K562 (cell line): ENCODE results near the gene SNX25. TPM values are rescaled to one million over a fixed set of nuclear protein-coding genes. Genes with fewer than 3 reads are reported as not detected.

Experiments
- ATAC-seq: fragments of 200-7000 bp; cut with Tn5 transposase; 3 replicates; pipeline ENCODE4 v1.9.1; 2020; ENCODE audit warnings: moderate library complexity
- BruUV-seq: library from RNA; stranded (reverse); fragments of 400-500 nt; replicated peaks from 2 replicates; lab custom pipeline; 2021; lab: Mats Ljungman, UMichigan
- CTCF ChIA-PET: fragments of 300-600 bp; formaldehyde crosslinking; extraction: SDS; loops from one replicate; lab custom pipeline; 2021; ENCODE audit warnings: low intra/inter-chr PET ratio; lab: Yijun Ruan, JAX
- POLR2A ChIA-PET: fragments of 300-600, 350-650 bp; sonication (Branson Sonifier 250); formaldehyde crosslinking; extraction: SDS; loops from one replicate; lab custom pipeline; 2021; ENCODE audit warnings: antibody characterized with exemption, inconsistent platforms; lab: Yijun Ruan, JAX
- DNase-seq, 4 experiments: peaks; one replicate each; pipeline versions ENCODE4 v3.0.0 to v3.0.0-alpha.2; 2011 to 2018; ENCODE audit warnings: low spot score in 3 of 4, mixed read lengths in 3 of 4; ENCODE audit errors: extremely low read depth in 1 of 4
- FAIRE-seq: peaks from 2 replicates; lab custom pipeline; 2011; peaks lifted over from hg19 to GRCh38; lab: Jason Lieb, UNC
- H2AFZ ChIP-seq: 2 replicates; pipeline ENCODE4 v1.6.0; 2011; ENCODE audit warnings: low read depth, low read length, control low read depth, inconsistent platforms
- H3K27ac ChIP-seq: fragments of 200-600 bp; 3 replicates; pipeline ENCODE4 v1.8.0; 2011; ENCODE audit warnings: low read depth, mild to moderate bottlenecking, control low read depth, inconsistent platforms, low read length, moderate library complexity, mixed read lengths; ENCODE audit errors: extremely low read depth
- H3K27me3 ChIP-seq, 2 experiments: fragments of 300-600 bp in 1 of 2; 2 replicates in 1 of 2; 3 replicates in 1 of 2; pipeline versions ENCODE4 v1.6.0 to v1.8.0; 2011; ENCODE audit warnings: inconsistent platforms in 2 of 2, low read length in 2 of 2, mild to moderate bottlenecking in 1 of 2, mixed read lengths in 1 of 2, moderate library complexity in 1 of 2; ENCODE audit not compliant: control insufficient read depth in 2 of 2, insufficient read depth in 2 of 2
- H3K36me3 ChIP-seq: fragments of 300-600 bp; 3 replicates; pipeline ENCODE4 v1.8.0; 2011; ENCODE audit warnings: mild to moderate bottlenecking, low read length, inconsistent platforms; ENCODE audit not compliant: control insufficient read depth, insufficient read depth
- H3K4me1 ChIP-seq, 2 experiments: fragments of 200-600 bp in 1 of 2; replicated peaks in 1 of 2; 2 replicates in 1 of 2; 3 replicates in 1 of 2; pipeline versions ENCODE4 v1.5.1 to v1.8.0; 2011; ENCODE audit warnings: inconsistent platforms in 2 of 2, low read length in 2 of 2, mild to moderate bottlenecking in 1 of 2, mixed read lengths in 1 of 2, moderate library complexity in 1 of 2; ENCODE audit not compliant: control insufficient read depth in 2 of 2, insufficient read depth in 2 of 2
- H3K4me2 ChIP-seq: 2 replicates; pipeline ENCODE4 v1.6.1; 2011; ENCODE audit warnings: low read length, control low read depth, inconsistent platforms, mixed read lengths; ENCODE audit not compliant: insufficient read depth
- H3K4me3 ChIP-seq: fragments of 200-600 bp; sonication (generic), shearing (Covaris generic); 2 replicates; pipeline ENCODE4 v1.5.1; 2016; ENCODE audit warnings: control low read depth, inconsistent platforms
- H3K79me2 ChIP-seq: fragments of 200-600 bp; 3 replicates; pipeline ENCODE4 v1.8.0; 2011; ENCODE audit warnings: low read length, inconsistent platforms; ENCODE audit not compliant: control insufficient read depth, insufficient read depth
- H3K9ac ChIP-seq, 2 experiments: 2 replicates each; pipeline versions ENCODE4 v1.6.0 to v1.6.1; 2011; ENCODE audit warnings: low read depth in 2 of 2, low read length in 2 of 2, control low read depth in 1 of 2, inconsistent platforms in 1 of 2, mild to moderate bottlenecking in 1 of 2, mixed read lengths in 1 of 2; ENCODE audit not compliant: insufficient read depth in 1 of 2
- H3K9me1 ChIP-seq: one replicate; pipeline ENCODE4 v1.6.0; 2011; ENCODE audit warnings: inconsistent platforms, mild to moderate bottlenecking, low read length, moderate library complexity; ENCODE audit not compliant: control insufficient read depth, insufficient read depth
- H3K9me3 ChIP-seq: replicated peaks from 2 replicates; pipeline ENCODE4 v1.5.1; 2011; ENCODE audit warnings: low read depth, low read length, inconsistent platforms; ENCODE audit not compliant: control insufficient read depth, insufficient read depth
- H4K20me1 ChIP-seq: replicated peaks from 2 replicates; pipeline ENCODE4 v1.6.1; 2011; ENCODE audit warnings: low read length, inconsistent platforms, mixed read lengths; ENCODE audit not compliant: control insufficient read depth, insufficient read depth
- CREBBP ChIP-seq: IDR thresholded peaks from one replicate; pipeline ENCODE4 v1.6.1; 2012; ENCODE audit warnings: low read depth, mild to moderate bottlenecking, control low read depth, inconsistent platforms, low read length
- CREM ChIP-seq: IDR thresholded peaks from 2 replicates; pipeline ENCODE4 v1.6.1; 2014; ENCODE audit warnings: antibody characterized with exemption, low read depth
- ETV5 ChIP-seq: sonication (generic); formaldehyde crosslinking; IDR thresholded peaks from 2 replicates; pipeline ENCODE4 v1.4.0; 2020; ENCODE audit warnings: low read depth, mild to moderate bottlenecking, missing genetic modification reagents
- HOMEZ ChIP-seq: fragments of 250-450 bp; sonication (Bioruptor Pico); IDR thresholded peaks from 2 replicates; pipeline ENCODE4 v1.4.0; 2020; ENCODE audit warnings: mild to moderate bottlenecking, moderate library complexity
- KDM5B ChIP-seq: fragments of 200-600 bp; sonication (generic); IDR thresholded peaks from 2 replicates; pipeline ENCODE4 v1.6.1; 2012; ENCODE audit warnings: low read depth, mild to moderate bottlenecking, moderate library complexity, low read length, control low read depth, inconsistent platforms; ENCODE audit not compliant: insufficient replicate concordance
- MCM2 ChIP-seq: fragments of 450-650 bp; IDR thresholded peaks from 2 replicates; pipeline ENCODE4 v1.6.1; 2017; ENCODE audit warnings: low read depth, mild to moderate bottlenecking
- MECOM ChIP-seq: fragments of 250-450 bp; sonication (Bioruptor Pico); IDR thresholded peaks from 2 replicates; pipeline ENCODE4 v1.8.0; 2022; ENCODE audit warnings: inconsistent platforms
- NCOA2 ChIP-seq, 2 experiments: fragments of 450-650 bp; IDR thresholded peaks; 2 replicates each; pipeline ENCODE4 v1.6.1; 2018; ENCODE audit warnings: mild to moderate bottlenecking in 2 of 2, moderate library complexity in 1 of 2; ENCODE audit not compliant: partially characterized antibody in 2 of 2
- RCOR1 ChIP-seq, 2 experiments: IDR thresholded peaks; 2 replicates each; pipeline ENCODE4 v1.6.1; 2012; ENCODE audit warnings: low read depth in 2 of 2, low read length in 2 of 2, borderline replicate concordance in 1 of 2, improper control_type of control experiment in 1 of 2
- SIX5 ChIP-seq, 2 experiments: IDR thresholded peaks; 2 replicates each; pipeline ENCODE4 v1.6.1; 2011; ENCODE audit warnings: low read length in 2 of 2, borderline replicate concordance in 1 of 2, low read depth in 1 of 2, mild to moderate bottlenecking in 1 of 2, moderate library complexity in 1 of 2; ENCODE audit not compliant: insufficient read depth in 1 of 2
- SLC30A9 ChIP-seq: fragments of 250-450 bp; sonication (Bioruptor Pico); IDR thresholded peaks from 2 replicates; pipeline ENCODE4 v1.8.0; 2022; ENCODE audit warnings: mild to moderate bottlenecking, moderate library complexity
- SMARCB1 ChIP-seq: IDR thresholded peaks from 2 replicates; pipeline ENCODE4 v1.6.1; 2011; ENCODE audit warnings: improper control_type of control experiment, low read depth; ENCODE audit not compliant: insufficient read length
- SNAPC5 ChIP-seq: fragments of 250-450 bp; sonication (Bioruptor Pico); IDR thresholded peaks from 2 replicates; pipeline ENCODE4 v1.8.0; 2021; ENCODE audit warnings: moderate library complexity, mild to moderate bottlenecking, inconsistent platforms
- SRSF9 ChIP-seq: fragments of 200-400 bp; formaldehyde crosslinking; IDR thresholded peaks from 2 replicates; pipeline ENCODE4 v1.6.1; 2017; ENCODE audit warnings: low read depth, low read length, borderline replicate concordance
- VEZF1 ChIP-seq: fragments of 200-800 bp; sonication (Bioruptor generic); IDR thresholded peaks from 2 replicates; pipeline ENCODE4 v1.6.1; 2017; ENCODE audit warnings: missing genetic modification characterization, missing compliant biosample characterization
- ZBTB5 ChIP-seq: fragments of 450-650 bp; IDR thresholded peaks from 2 replicates; pipeline ENCODE4 v1.6.1; 2017; ENCODE audit warnings: antibody characterized with exemption
- ZNF124 ChIP-seq: sonication (generic); formaldehyde crosslinking; IDR thresholded peaks from 2 replicates; pipeline ENCODE4 v1.8.1; 2022; ENCODE audit warnings: missing genetic modification reagents
- ZNF589 ChIP-seq: fragments of 200-800 bp; sonication (Bioruptor generic); IDR thresholded peaks from 2 replicates; pipeline ENCODE4 v1.6.1; 2016; ENCODE audit warnings: low read depth, missing genetic modification characterization, missing compliant biosample characterization
- ZNF695 ChIP-seq: fragments of 450-650 bp; formaldehyde crosslinking; IDR thresholded peaks from 2 replicates; pipeline ENCODE4 v1.4.0; 2020; ENCODE audit warnings: mild to moderate bottlenecking, moderate library complexity
- WGBS: fragments of 100-300 bp; shearing (Covaris generic); methylation state at CpG from one replicate; pipeline ENCODE4 v1.1.6; 2016; ENCODE audit warnings: low coverage, mixed read lengths; ENCODE audit not compliant: insufficient coverage; ENCODE audit errors: missing lambda C conversion rate; 5-methylcytosine and 5-hydroxymethylcytosine counted together
- in situ Hi-C: fragments of 300-500 bp; cut with MboI; formaldehyde crosslinking; loops from 4 replicates; pipeline ENCODE4 v1.15.0; 2018; ENCODE audit warnings: inconsistent platforms, mixed read lengths
- intact Hi-C: fragments of 100-400 bp; cut with micrococcal nuclease; formaldehyde crosslinking; loops from 2 replicates; pipeline ENCODE4 v1.14.2; 2022
- polyA plus RNA-seq, 8 experiments: library from polyadenylated mRNA; depleted of rRNA in 4 of 8; stranded (reverse) in 5 of 8; unstranded in 3 of 8; fragments of >200 nt; fragmentation: Nextera tagmentation in 2 of 8; fragmentation: Illumina TruSeq in 1 of 8; extraction: Ambion mirVana in 2 of 8; extraction: Trizol in 1 of 8; gene quantifications; 2 replicates each; pipeline versions ENCODE4 v1.2.1 to v1.2.3, GENCODE V29; 2011 to 2014; ENCODE audit warnings: inconsistent platforms in 1 of 8, missing spikeins in 1 of 8
- total RNA-seq, 7 experiments: library from RNA; depleted of rRNA in 6 of 7; stranded (reverse); fragments of >200 nt in 6 of 7; fragmentation: Illumina TruSeq in 2 of 7; extraction: Trizol in 2 of 7; gene quantifications; 2 replicates each; pipeline versions ENCODE4 v1.2.1 to v1.2.3, GENCODE V29; 2011 to 2021; ENCODE audit warnings: low replicate concordance in 1 of 7

Gene SNX25
- total and polyA plus RNA-seq, 9 of the 15 experiments (the other 6 are each of a cell fraction or from before 2014, with no cell fraction given), result 2.5 to 23.4 (median 13.3) TPM

GRCh38 chr4:185286571-185286970, 77.2 kb downstream of the SNX25 start:
- H3K4me3 ChIP-seq, result no peak overlapping the region
- DNase-seq, result no peak
- no peak for FAIRE-seq
- intact Hi-C loops (no loop called here), in situ Hi-C loops (no loop called here)
- no peak overlapping the region for H3K9ac ChIP-seq
- H3K36me3 ChIP-seq, result peaks cover 2% of the 10 kb centered on the region; the same call in 1 of the 3 replicates
- no peaks in the 10 kb centered on the region for H3K9me1 ChIP-seq
- H3K4me2 ChIP-seq, result no peak overlapping the region
- 0 out of 2 replicates have a peak, but pooled peaks cover 3% of the 10 kb centered on the region for H4K20me1 ChIP-seq
- no peaks in the 10 kb centered on the region for H3K9me3 ChIP-seq
- ATAC-seq, result no peak
- no peaks in the 10 kb centered on the region for H3K27me3 ChIP-seq
- no peak overlapping the region for H3K27ac ChIP-seq
- POLR2A ChIA-PET, result interaction anchor here (0.7 kb wide), 1 partner anchor 26 kb away, joined by 3 read pairs; no protein-coding TSS in a partner anchor
- no TSS peak for BruUV-seq
- no peaks in the 10 kb centered on the region for H3K79me2 ChIP-seq
- WGBS, result 42% methylated on average over 3 of the region's 3 CpGs
- no peak overlapping the region for H2AFZ ChIP-seq
- no peaks in the 10 kb centered on the region for H3K4me1 ChIP-seq
- CTCF ChIA-PET, result no interaction called here
- TF ChIP-seq MCM2 (no peak), VEZF1 (no peak), ZBTB5 (no peak), ETV5 (CRISPR knock-in tag) (no peak), SIX5 (IDR thresholded peaks at IDR 0.05; ENCODE audit: borderline replicate concordance in 1 of 2, insufficient read depth in 1 of 2, low read depth in 1 of 2, low read length in 2 of 2) (no peak), CREM (no peak), HOMEZ (CRISPR knock-in tag) (no peak), CREBBP (no peak), KDM5B (no peak), SLC30A9 (CRISPR knock-in tag) (no peak), NCOA2 (IDR thresholded peaks at IDR 0.05; ENCODE audit: partially characterized antibody in 2 of 2) (no peak), ZNF124 (no peak), SRSF9 (no peak), ZNF589 (CRISPR knock-in tag) (no peak), ZNF695 (CRISPR knock-in tag) (no peak), MECOM (CRISPR knock-in tag) (no peak), SMARCB1 (no peak), RCOR1 (IDR thresholded peaks at IDR 0.05; ENCODE audit: borderline replicate concordance in 1 of 2, low read depth in 2 of 2, low read length in 2 of 2) (no peak), SNAPC5 (CRISPR knock-in tag) (no peak)
